Peyer's patch (tissue), 4 donors: Measurements from ENCODE around the gene CTNNA2.

Source experiments
- POLR2A ChIP-seq, 2 donors: fragments of 450-650 bp; IDR thresholded peaks; one replicate each; pipeline ENCODE4 v1.5.1; 2017; ENCODE audit warnings: antibody characterized with exemption in 2 of 2, mild to moderate bottlenecking in 2 of 2, moderate library complexity in 2 of 2
- TF ChIP-seq, protein P1 (sequence below), 6 experiments: fragments of 450-650 bp in 4 of 6; fragments of 200-600 bp in 2 of 6; sonication (generic) in 1 of 6; IDR thresholded peaks; one replicate each; pipeline ENCODE4 v1.5.1; 2017 to 2019; ENCODE audit warnings: antibody characterized with exemption in 6 of 6, mild to moderate bottlenecking in 3 of 6, moderate library complexity in 1 of 6

DNA sequence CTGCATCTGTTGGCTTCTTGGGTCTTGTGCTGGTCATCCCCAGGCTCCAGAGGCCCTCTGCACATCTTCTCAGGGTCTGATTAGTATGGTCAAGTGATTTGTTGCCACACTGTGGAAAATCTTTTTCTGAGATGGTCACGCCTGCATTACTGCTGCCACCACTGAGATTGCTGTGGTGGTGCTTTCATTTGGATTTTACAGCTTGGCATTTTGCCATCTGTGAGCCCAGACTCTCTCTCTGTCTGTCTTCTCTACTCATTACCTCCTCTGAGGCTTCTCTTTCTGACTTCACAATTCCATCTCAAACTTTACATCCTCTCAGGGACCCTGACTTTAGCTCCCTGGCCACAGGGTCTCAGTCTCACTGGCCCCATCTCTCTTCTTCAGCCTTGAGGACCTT is 637.1 kb downstream of the CTNNA2 start:
- TF ChIP-seq POLR2A (IDR thresholded peaks at IDR 0.05), result no peak
- TF ChIP-seq, protein P1, sequence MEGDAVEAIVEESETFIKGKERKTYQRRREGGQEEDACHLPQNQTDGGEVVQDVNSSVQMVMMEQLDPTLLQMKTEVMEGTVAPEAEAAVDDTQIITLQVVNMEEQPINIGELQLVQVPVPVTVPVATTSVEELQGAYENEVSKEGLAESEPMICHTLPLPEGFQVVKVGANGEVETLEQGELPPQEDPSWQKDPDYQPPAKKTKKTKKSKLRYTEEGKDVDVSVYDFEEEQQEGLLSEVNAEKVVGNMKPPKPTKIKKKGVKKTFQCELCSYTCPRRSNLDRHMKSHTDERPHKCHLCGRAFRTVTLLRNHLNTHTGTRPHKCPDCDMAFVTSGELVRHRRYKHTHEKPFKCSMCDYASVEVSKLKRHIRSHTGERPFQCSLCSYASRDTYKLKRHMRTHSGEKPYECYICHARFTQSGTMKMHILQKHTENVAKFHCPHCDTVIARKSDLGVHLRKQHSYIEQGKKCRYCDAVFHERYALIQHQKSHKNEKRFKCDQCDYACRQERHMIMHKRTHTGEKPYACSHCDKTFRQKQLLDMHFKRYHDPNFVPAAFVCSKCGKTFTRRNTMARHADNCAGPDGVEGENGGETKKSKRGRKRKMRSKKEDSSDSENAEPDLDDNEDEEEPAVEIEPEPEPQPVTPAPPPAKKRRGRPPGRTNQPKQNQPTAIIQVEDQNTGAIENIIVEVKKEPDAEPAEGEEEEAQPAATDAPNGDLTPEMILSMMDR (IDR thresholded peaks at IDR 0.05), result no peak
